GM18502 (cell line): ENCODE measurements around the gene DLX3.

Experiments used
- ATAC-seq: cut with Tn5 transposase; IDR thresholded peaks from one replicate; pipeline ENCODE4 v1.9.1; 2021; ENCODE audit warnings: mild to moderate bottlenecking; ENCODE audit not compliant: unreplicated experiment, poor library complexity

Gene DLX3

GRCh38 chr17:49964303-49964768 is 30.7 kb downstream of the DLX3 start:
- ATAC-seq, result no peak

GRCh38 chr17:49963626-49964302 is 31.3 kb downstream of the DLX3 start:
- no peak for ATAC-seq

- ATAC-seq, result no peak
Observed at GRCh38 chr17:49963309-49963625, 31.8 kb downstream of the DLX3 start.

GRCh38 chr17:49962599-49963308 is 32.3 kb downstream of the DLX3 start:
- no peak for ATAC-seq

- ATAC-seq, result no peak
Observed at GRCh38 chr17:49959183-49959935, 35.7 kb downstream of the DLX3 start.

- ATAC-seq, result no peak
Observed at GRCh38 chr17:49958723-49959122, 36.3 kb downstream of the DLX3 start.

- no peak for ATAC-seq
Observed at GRCh38 chr17:49957350-49957749, 37.7 kb downstream of the DLX3 start.

- ATAC-seq, result no peak
Observed at GRCh38 chr17:49956780-49957179, 38.2 kb downstream of the DLX3 start.

- no peak for ATAC-seq
Observed at GRCh38 chr17:49955157-49955556, 39.9 kb downstream of the DLX3 start.

GRCh38 chr17:49952912-49953497 is 42.0 kb downstream of the DLX3 start:
- no peak for ATAC-seq

GRCh38 chr17:49952209-49952911 is 42.7 kb downstream of the DLX3 start:
- ATAC-seq, result no peak

- no peak for ATAC-seq
Observed at GRCh38 chr17:49951362-49952082, 43.5 kb downstream of the DLX3 start.

- ATAC-seq, result no peak
Observed at GRCh38 chr17:49949634-49950033, 45.4 kb downstream of the DLX3 start.

GRCh38 chr17:49946964-49947584 is 48.0 kb downstream of the DLX3 start:
- ATAC-seq, result no peak

- ATAC-seq, result no peak
Observed at GRCh38 chr17:49946208-49946607, 48.8 kb downstream of the DLX3 start.

- ATAC-seq, result no peak
Observed at GRCh38 chr17:49944273-49944870, 50.7 kb downstream of the DLX3 start.

GRCh38 chr17:49942947-49943346 is 52.1 kb downstream of the DLX3 start:
- ATAC-seq, result no peak

GRCh38 chr17:49941427-49941826 is 53.6 kb downstream of the DLX3 start:
- ATAC-seq, result no peak
